H1 (cell line): Measurements from ENCODE around the gene ZNF367. TPM values are rescaled to one million over a fixed set of nuclear protein-coding genes. Genes with fewer than 3 reads are reported as not detected.

Experiments used
- CTCF ChIA-PET: fragments of 300-600 bp; sonication (Branson Sonifier 250); formaldehyde crosslinking; loops from one replicate; lab custom pipeline; 2021; ENCODE audit not compliant: partially characterized antibody; lab: Charles Lee
- POLR2A ChIA-PET: fragments of 300-600 bp; sonication (Branson Sonifier 250); formaldehyde crosslinking; loops from one replicate; lab custom pipeline; 2021; ENCODE audit warnings: inconsistent platforms; ENCODE audit not compliant: partially characterized antibody; lab: Charles Lee
- DNase-seq, 2 experiments: peaks; one replicate each; pipeline versions ENCODE4 v3.0.0 to v3.0.0-alpha.2; 2010 to 2022; ENCODE audit warnings: low spot score in 2 of 2, low read depth in 1 of 2, mixed read lengths in 1 of 2
- FAIRE-seq: peaks from 2 replicates; lab custom pipeline; 2011; peaks lifted over from hg19 to GRCh38; lab: Jason Lieb, UNC
- H2AFZ ChIP-seq: 2 replicates; pipeline ENCODE4 v1.8.1; 2012; ENCODE audit warnings: low read length, inconsistent platforms
- H2AK5ac ChIP-seq: 2 replicates; pipeline ENCODE4 v1.6.1; 2013; ENCODE audit warnings: low read depth, low read length
- H2BK120ac ChIP-seq: replicated peaks from 2 replicates; pipeline ENCODE3; 2013; ENCODE audit warnings: low read depth, low read length, inconsistent platforms
- H2BK12ac ChIP-seq: 2 replicates; pipeline ENCODE4 v1.6.1; 2013; ENCODE audit warnings: low read depth, low read length
- H2BK15ac ChIP-seq: 2 replicates; pipeline ENCODE4 v1.6.1; 2013; ENCODE audit warnings: low read length
- H2BK20ac ChIP-seq: 2 replicates; pipeline ENCODE4 v1.6.1; 2013; ENCODE audit warnings: low read length
- H2BK5ac ChIP-seq: 2 replicates; pipeline ENCODE4 v1.6.1; 2013; ENCODE audit warnings: low read depth, low read length
- H3K14ac ChIP-seq: 2 replicates; pipeline ENCODE4 v1.6.1; 2013; ENCODE audit warnings: inconsistent platforms; ENCODE audit not compliant: insufficient read length
- H3K18ac ChIP-seq: 2 replicates; pipeline ENCODE4 v1.6.1; 2013; ENCODE audit warnings: low read length; ENCODE audit errors: extremely low read depth
- H3K23ac ChIP-seq: 2 replicates; pipeline ENCODE4 v1.6.1; 2013; ENCODE audit warnings: inconsistent platforms; ENCODE audit not compliant: insufficient read length
- H3K23me2 ChIP-seq: 2 replicates; pipeline ENCODE4 v1.6.1; 2013; ENCODE audit warnings: low read depth, low read length
- H3K27ac ChIP-seq: 2 replicates; pipeline ENCODE4 v1.6.1; 2011; ENCODE audit warnings: low read depth, low read length, inconsistent platforms
- H3K27me3 ChIP-seq, 4 experiments: replicated peaks in 1 of 4; 1 replicate in 1 of 4; 2 replicates in 3 of 4; pipeline versions ENCODE4 v1.6.1 to v1.8.1; 2011 to 2013; ENCODE audit warnings: low read length in 3 of 4, mild to moderate bottlenecking in 3 of 4, inconsistent platforms in 2 of 4, mixed read lengths in 2 of 4, moderate library complexity in 1 of 4; ENCODE audit not compliant: control insufficient read depth in 3 of 4, insufficient read depth in 3 of 4; ENCODE audit errors: extremely low read depth in 1 of 4
- H3K36me3 ChIP-seq, 4 experiments: 2 replicates each; pipeline versions ENCODE4 v1.6.1 to v1.8.1; 2011 to 2013; ENCODE audit warnings: mild to moderate bottlenecking in 4 of 4, low read length in 3 of 4, moderate library complexity in 2 of 4, control low read depth in 1 of 4, inconsistent platforms in 1 of 4; ENCODE audit not compliant: insufficient read depth in 4 of 4, control insufficient read depth in 2 of 4
- H3K4ac ChIP-seq: replicated peaks from 2 replicates; pipeline ENCODE3; 2013; ENCODE audit warnings: low read length, low read depth, mixed read lengths, inconsistent platforms; ENCODE audit not compliant: insufficient read length
- H3K4me1 ChIP-seq, 4 experiments: replicated peaks in 1 of 4; 1 replicate in 1 of 4; 2 replicates in 3 of 4; pipeline versions ENCODE4 v1.6.1 to v1.8.1; 2011 to 2013; ENCODE audit warnings: low read length in 3 of 4, inconsistent platforms in 2 of 4, mixed read lengths in 1 of 4; ENCODE audit not compliant: insufficient read depth in 4 of 4, control insufficient read depth in 3 of 4
- H3K4me2 ChIP-seq, 2 experiments: 2 replicates each; pipeline versions ENCODE4 v1.6.1 to v1.8.1; 2011 to 2013; ENCODE audit warnings: low read depth in 2 of 2, low read length in 2 of 2, control low read depth in 1 of 2, inconsistent platforms in 1 of 2, mild to moderate bottlenecking in 1 of 2; ENCODE audit not compliant: insufficient read depth in 1 of 2
- H3K4me3 ChIP-seq, 4 experiments: fragments of 200-600, 300-600 bp in 1 of 4; sonication (generic), shearing (Covaris generic), sonication (Bioruptor Twin) in 1 of 4; 2 replicates each; pipeline versions ENCODE4 v1.5.1 to v1.8.1; 2011 to 2016; ENCODE audit warnings: low read length in 4 of 4, low read depth in 3 of 4, control low read depth in 2 of 4, inconsistent platforms in 2 of 4, mild to moderate bottlenecking in 2 of 4, mixed read lengths in 1 of 4, moderate library complexity in 1 of 4; ENCODE audit not compliant: insufficient read depth in 2 of 4; ENCODE audit errors: extremely low read depth in 1 of 4
- H3K56ac ChIP-seq: replicated peaks from 2 replicates; pipeline ENCODE3; 2013; ENCODE audit warnings: low read depth, mild to moderate bottlenecking, mixed read lengths, low read length, inconsistent platforms; ENCODE audit not compliant: insufficient read length
- H3K79me1 ChIP-seq: 2 replicates; pipeline ENCODE4 v1.6.1; 2013; ENCODE audit warnings: low read depth, low read length, control low read depth
- H3K79me2 ChIP-seq, 2 experiments: 2 replicates each; pipeline versions ENCODE4 v1.6.1 to v1.8.1; 2012 to 2013; ENCODE audit warnings: low read length in 2 of 2, mild to moderate bottlenecking in 2 of 2, inconsistent platforms in 1 of 2; ENCODE audit not compliant: insufficient read depth in 2 of 2, control insufficient read depth in 1 of 2
- H3K9ac ChIP-seq, 4 experiments: replicated peaks in 1 of 4; 1 replicate in 1 of 4; 2 replicates in 3 of 4; pipeline versions ENCODE4 v1.6.1 to v1.8.1; 2011 to 2013; ENCODE audit warnings: low read depth in 3 of 4, low read length in 3 of 4, control low read depth in 2 of 4, mild to moderate bottlenecking in 2 of 4, moderate library complexity in 2 of 4, inconsistent platforms in 1 of 4; ENCODE audit errors: extremely low read depth in 1 of 4
- H3K9me3 ChIP-seq, 2 experiments: 2 replicates each; pipeline versions ENCODE4 v1.6.1 to v1.8.1; 2012 to 2013; ENCODE audit warnings: mild to moderate bottlenecking in 2 of 2, moderate library complexity in 2 of 2, control low read depth in 1 of 2, inconsistent platforms in 1 of 2, low read depth in 1 of 2, low read length in 1 of 2, mixed read lengths in 1 of 2; ENCODE audit not compliant: insufficient read depth in 2 of 2
- H4K20me1 ChIP-seq, 2 experiments: replicated peaks in 1 of 2; 2 replicates each; pipeline versions ENCODE3 to v1.8.1; 2011 to 2013; ENCODE audit warnings: inconsistent platforms in 2 of 2, low read length in 2 of 2, mild to moderate bottlenecking in 1 of 2; ENCODE audit not compliant: insufficient read depth in 2 of 2, control insufficient read depth in 1 of 2
- H4K5ac ChIP-seq: 2 replicates; pipeline ENCODE4 v1.6.1; 2013; ENCODE audit warnings: low read length, low read depth, mixed read lengths, inconsistent platforms; ENCODE audit not compliant: insufficient read length
- H4K8ac ChIP-seq: 2 replicates; pipeline ENCODE4 v1.8.0; 2013; ENCODE audit warnings: mild to moderate bottlenecking, moderate library complexity, low read length, inconsistent platforms; ENCODE audit not compliant: insufficient read depth; ENCODE audit errors: extremely low read depth
- H4K91ac ChIP-seq: replicated peaks from 2 replicates; pipeline ENCODE3; 2013; ENCODE audit warnings: low read length, mixed read lengths, inconsistent platforms; ENCODE audit not compliant: insufficient read length
- CHD1 ChIP-seq: IDR thresholded peaks from 2 replicates; pipeline ENCODE4 v1.6.1; 2012; ENCODE audit warnings: low read depth, low read length, improper control_type of control experiment
- NRF1 ChIP-seq: IDR thresholded peaks from 2 replicates; pipeline ENCODE4 v1.6.1; 2011; ENCODE audit warnings: mild to moderate bottlenecking, low read depth, low read length, improper control_type of control experiment
- POLR2AphosphoS5 ChIP-seq: IDR thresholded peaks from 2 replicates; pipeline ENCODE4 v1.6.1; 2011; ENCODE audit warnings: low read depth, low read length
- POU5F1 ChIP-seq: IDR thresholded peaks from 2 replicates; pipeline ENCODE4 v1.6.1; 2011; ENCODE audit warnings: low read depth, mild to moderate bottlenecking, low read length, moderate library complexity
- RXRA ChIP-seq: IDR thresholded peaks from 2 replicates; pipeline ENCODE4 v1.6.1; 2011; ENCODE audit warnings: low read depth, mild to moderate bottlenecking, low read length, moderate library complexity; ENCODE audit not compliant: insufficient read depth
- SRF ChIP-seq: IDR thresholded peaks from 2 replicates; pipeline ENCODE4 v1.6.1; 2011; ENCODE audit warnings: mild to moderate bottlenecking, low read depth, low read length, moderate library complexity
- TAF1 ChIP-seq: IDR thresholded peaks from 2 replicates; pipeline ENCODE4 v1.6.1; 2011; ENCODE audit warnings: mild to moderate bottlenecking, low read depth, low read length
- TAF7 ChIP-seq: optimal IDR thresholded peaks from 2 replicates; pipeline ENCODE3; 2011; ENCODE audit warnings: low read depth, mild to moderate bottlenecking, inconsistent platforms, low read length, moderate library complexity, borderline replicate concordance
- WGBS, 2 experiments: shearing (Covaris generic) in 1 of 2; methylation state at CpG; one replicate each; pipeline versions ENCODE4 v1.1.6 to v1.1.7; 2013 to 2015; ENCODE audit warnings: low lambda C conversion rate in 2 of 2, mixed read lengths in 2 of 2, inconsistent platforms in 1 of 2, low coverage in 1 of 2, missing lambda C conversion rate in 1 of 2; ENCODE audit not compliant: insufficient replicate concordance in 2 of 2, insufficient coverage in 1 of 2, insufficient read length in 1 of 2; ENCODE audit errors: extremely low coverage in 1 of 2, missing lambda C conversion rate in 1 of 2; 5-methylcytosine and 5-hydroxymethylcytosine counted together
- polyA plus RNA-seq, 7 experiments: library from polyadenylated mRNA; depleted of rRNA in 3 of 7; stranded (reverse) in 5 of 7; unstranded in 2 of 7; fragments of >200 nt in 5 of 7; fragments of 200-250 nt in 2 of 7; gene quantifications; 1 replicate in 5 of 7; 2 replicates in 1 of 7; 4 replicates in 1 of 7; pipeline versions ENCODE4 v1.2.1 to v1.2.3, GENCODE V29; 2011 to 2013; ENCODE audit warnings: missing spikeins in 2 of 7, mixed read lengths in 2 of 7
- total RNA-seq: library from RNA; stranded (reverse); fragmentation: NEBNext Ultra II Directional; extraction: Animal tissue kit (Norgen Biotek cat#: 25700); gene quantifications from 2 replicates; pipeline ENCODE4 v1.2.1, GENCODE V29; 2021

Gene ZNF367
- total and polyA plus RNA-seq, 2 of the 8 experiments (the other 6 are each of a cell fraction or from before 2014, with no cell fraction given), result 2.2 to 8.2 TPM

- no peak overlapping the region for H2BK5ac ChIP-seq
- no peak overlapping the region for H3K14ac ChIP-seq
- no peaks in the 10 kb centered on the region for H3K9me3 ChIP-seq
- no peak overlapping the region for H3K27ac ChIP-seq
- no peak overlapping the region for H3K9ac ChIP-seq
- no peak overlapping the region for H3K4ac ChIP-seq
- H3K23me2 ChIP-seq, result no peaks in the 10 kb centered on the region
- no peak for FAIRE-seq
- no peak overlapping the region for H2BK15ac ChIP-seq
- H2BK20ac ChIP-seq, result no peak overlapping the region
- POLR2A ChIA-PET, result no interaction called here
- H3K23ac ChIP-seq, result no peak overlapping the region
- no peak overlapping the region for H2BK12ac ChIP-seq
- no peak overlapping the region for H2BK120ac ChIP-seq
- DNase-seq, result no peak
- H3K79me2 ChIP-seq, result no peaks in the 10 kb centered on the region
- H4K8ac ChIP-seq, result no peak overlapping the region
- H3K18ac ChIP-seq, result no peak overlapping the region
- no peaks in the 10 kb centered on the region for H4K20me1 ChIP-seq
- no peak overlapping the region for H4K91ac ChIP-seq
- H3K4me2 ChIP-seq, result no peak overlapping the region
- no peak overlapping the region for H4K5ac ChIP-seq
- H3K4me1 ChIP-seq, result peaks cover 4 to 9% (median 8%) of the 10 kb centered on the region in 4 experiments; a peak in 5 of 7 replicates
- H3K4me3 ChIP-seq, result no peak overlapping the region
- TF ChIP-seq RXRA (no peak), TAF7 (no peak), TAF1 (no peak), SRF (no peak), NRF1 (no peak), POLR2AphosphoS5 (no peak), POU5F1 (no peak), CHD1 (no peak)
- no peak overlapping the region for H2AFZ ChIP-seq
- H3K27me3 ChIP-seq, result no peaks in the 10 kb centered on the region
- H3K56ac ChIP-seq, result no peak overlapping the region
- H2AK5ac ChIP-seq, result no peak overlapping the region
- CTCF ChIA-PET, result no interaction called here
- no peaks in the 10 kb centered on the region for H3K79me1 ChIP-seq
- peaks cover 0 to 20% (median 5%) of the 10 kb centered on the region in 4 experiments; a peak in 4 of 8 replicates for H3K36me3 ChIP-seq
- WGBS, 2 experiments, result 89% methylated on average over 6 of the region's 6 CpGs; no CpG with 5 or more reads in 1 of the 2 experiments
These were observed 46.3 kb upstream of the ZNF367 start for GRCh38 chr9:96464426-96464825.
